HepG2 (cell line): ENCODE measurements around the gene DQX1. TPM values are rescaled to one million over a fixed set of nuclear protein-coding genes. Genes with fewer than 3 reads are reported as not detected.

Experiments used
- ATF3 ChIP-seq: sonication (generic); formaldehyde crosslinking; IDR thresholded peaks from 2 replicates; pipeline ENCODE4 v1.4.0; 2020; ENCODE audit warnings: missing genetic modification reagents
- CBX2 ChIP-seq, 2 experiments: fragments of 200-600 bp in 1 of 2; sonication (generic); formaldehyde crosslinking in 1 of 2; IDR thresholded peaks; 2 replicates each; pipeline versions ENCODE4 v1.7.0 to v1.8.1; 2018 to 2022; ENCODE audit warnings: low read depth in 2 of 2, low read length in 1 of 2, mild to moderate bottlenecking in 1 of 2, missing genetic modification reagents in 1 of 2
- CEBPG ChIP-seq: IDR thresholded peaks from 2 replicates; pipeline ENCODE4 v1.6.1; 2016
- CREB1 ChIP-seq, 2 experiments: fragments of 450-650 bp in 1 of 2; IDR thresholded peaks; 2 replicates each; pipeline ENCODE4 v1.6.1; 2016 to 2017; ENCODE audit warnings: control low read depth in 1 of 2, mild to moderate bottlenecking in 1 of 2, missing compliant biosample characterization in 1 of 2, missing genetic modification characterization in 1 of 2
- HNRNPH1 ChIP-seq: fragments of 200-400 bp; formaldehyde crosslinking; optimal IDR thresholded peaks from 2 replicates; pipeline ENCODE3; 2017; ENCODE audit warnings: mild to moderate bottlenecking, low read depth, low read length
- RXRB ChIP-seq: IDR thresholded peaks from 2 replicates; pipeline ENCODE4 v1.6.1; 2016; ENCODE audit warnings: borderline replicate concordance, missing genetic modification reagents, missing compliant biosample characterization
- SCMH1 ChIP-seq: sonication (generic); formaldehyde crosslinking; IDR thresholded peaks from 2 replicates; pipeline ENCODE4 v1.9.0; 2021; ENCODE audit warnings: missing genetic modification reagents, mild to moderate bottlenecking, borderline replicate concordance
- ZBTB21 ChIP-seq: sonication (generic); formaldehyde crosslinking; IDR thresholded peaks from 2 replicates; pipeline ENCODE4 v1.4.0; 2020; ENCODE audit warnings: missing genetic modification reagents
- ZNF143 ChIP-seq: sonication (generic); formaldehyde crosslinking; IDR thresholded peaks from 2 replicates; pipeline ENCODE4 v1.4.0; 2020; ENCODE audit warnings: missing genetic modification reagents
- ZNF703 ChIP-seq: sonication (generic); formaldehyde crosslinking; IDR thresholded peaks from 2 replicates; pipeline ENCODE4 v1.5.1; 2020; ENCODE audit warnings: missing genetic modification reagents, mild to moderate bottlenecking, moderate library complexity, borderline replicate concordance
- polyA plus RNA-seq, 8 experiments: library from polyadenylated mRNA; depleted of rRNA in 3 of 8; stranded (reverse) in 7 of 8; unstranded in 1 of 8; fragments of >200 nt; fragmentation: Illumina TruSeq in 4 of 8; extraction: Trizol in 4 of 8; gene quantifications; 2 replicates each; pipeline versions ENCODE4 v1.2.1 to v1.2.3, GENCODE V29; 2011 to 2016; ENCODE audit warnings: low read depth in 4 of 8, missing spikeins in 1 of 8, mixed read lengths in 1 of 8; ENCODE audit not compliant: insufficient read depth in 1 of 8
- total RNA-seq, 5 experiments: library from RNA; depleted of rRNA; stranded (reverse); fragments of >200 nt; fragmentation: Illumina TruSeq; extraction: Trizol; gene quantifications; 2 replicates each; pipeline ENCODE4 v1.2.3, GENCODE V29; 2016; ENCODE audit warnings: low read depth in 1 of 5
- TF ChIP-seq, protein P1 (sequence below): IDR thresholded peaks from 2 replicates; pipeline ENCODE4 v1.6.1; 2016
- TF ChIP-seq, protein P2 (sequence below): sonication (generic); formaldehyde crosslinking; IDR thresholded peaks from 2 replicates; pipeline ENCODE4 v1.5.0; 2020; ENCODE audit warnings: mild to moderate bottlenecking, missing genetic modification reagents, moderate library complexity
- TF ChIP-seq, protein P3 (sequence below): sonication (generic); formaldehyde crosslinking; IDR thresholded peaks from 2 replicates; pipeline ENCODE4; 2020; ENCODE audit warnings: missing genetic modification reagents, mild to moderate bottlenecking, borderline replicate concordance
- TF ChIP-seq, protein P4 (sequence below): sonication (generic); formaldehyde crosslinking; IDR thresholded peaks from 2 replicates; pipeline ENCODE4 v1.5.1; 2020; ENCODE audit warnings: mild to moderate bottlenecking, missing genetic modification reagents, moderate library complexity
- TF ChIP-seq, protein P5 (sequence below): sonication (generic); formaldehyde crosslinking; IDR thresholded peaks from 2 replicates; pipeline ENCODE4 v1.8.1; 2023; ENCODE audit warnings: mild to moderate bottlenecking, inconsistent platforms, moderate library complexity, missing genetic modification reagents, borderline replicate concordance

The DQX1 gene
- total and polyA plus RNA-seq, 2 of the 13 experiments (the other 11 are each of a cell fraction or from before 2014, with no cell fraction given): 27.6 to 89.8 TPM

DNA sequence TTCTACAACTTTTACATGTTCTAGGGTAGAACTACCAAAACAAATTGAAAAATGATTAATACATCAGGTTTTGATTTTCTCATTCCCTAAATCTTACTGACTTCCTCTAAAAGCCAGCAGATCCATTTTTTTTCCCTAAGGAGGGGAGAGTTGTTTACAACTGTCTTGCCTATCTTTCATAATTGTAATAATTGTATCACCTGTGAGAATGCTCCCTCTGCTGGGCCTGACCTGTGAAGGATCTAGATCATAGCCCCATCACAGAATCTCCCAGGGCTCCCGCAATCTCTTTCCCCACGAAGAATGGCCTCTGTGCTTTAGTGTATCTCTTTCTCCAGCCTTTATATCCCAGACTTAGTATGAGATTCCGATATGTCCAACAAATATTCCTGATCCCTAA, 18.6 kb upstream of the DQX1 start (continued):
- TF ChIP-seq, protein P1, sequence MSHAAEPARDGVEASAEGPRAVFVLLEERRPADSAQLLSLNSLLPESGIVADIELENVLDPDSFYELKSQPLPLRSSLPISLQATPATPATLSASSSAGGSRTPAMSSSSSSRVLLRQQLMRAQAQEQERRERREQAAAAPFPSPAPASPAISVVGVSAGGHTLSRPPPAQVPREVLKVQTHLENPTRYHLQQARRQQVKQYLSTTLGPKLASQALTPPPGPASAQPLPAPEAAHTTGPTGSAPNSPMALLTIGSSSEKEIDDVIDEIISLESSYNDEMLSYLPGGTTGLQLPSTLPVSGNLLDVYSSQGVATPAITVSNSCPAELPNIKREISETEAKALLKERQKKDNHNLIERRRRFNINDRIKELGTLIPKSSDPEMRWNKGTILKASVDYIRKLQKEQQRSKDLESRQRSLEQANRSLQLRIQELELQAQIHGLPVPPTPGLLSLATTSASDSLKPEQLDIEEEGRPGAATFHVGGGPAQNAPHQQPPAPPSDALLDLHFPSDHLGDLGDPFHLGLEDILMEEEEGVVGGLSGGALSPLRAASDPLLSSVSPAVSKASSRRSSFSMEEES (CRISPR knock-in tag): no peak
- TF ChIP-seq HNRNPH1 (no peak), ZNF703 (CRISPR knock-in tag) (no peak), CREB1 (IDR thresholded peaks at IDR 0.05) (no peak), CREB1 (CRISPR knock-in tag; IDR thresholded peaks at IDR 0.05) (no peak), SCMH1 (CRISPR knock-in tag) (no peak), ZNF143 (CRISPR knock-in tag) (no peak), CEBPG (peak; percentile 13; the same call in 1 of the 2 replicates), CBX2 (IDR thresholded peaks at IDR 0.05; ENCODE audit: low read depth, low read length) (no peak), CBX2 (CRISPR knock-in tag; IDR thresholded peaks at IDR 0.05; ENCODE audit: low read depth) (no peak), ATF3 (CRISPR knock-in tag) (no peak), ZBTB21 (CRISPR knock-in tag) (no peak), RXRB (CRISPR knock-in tag) (no peak)
- TF ChIP-seq, protein P2, sequence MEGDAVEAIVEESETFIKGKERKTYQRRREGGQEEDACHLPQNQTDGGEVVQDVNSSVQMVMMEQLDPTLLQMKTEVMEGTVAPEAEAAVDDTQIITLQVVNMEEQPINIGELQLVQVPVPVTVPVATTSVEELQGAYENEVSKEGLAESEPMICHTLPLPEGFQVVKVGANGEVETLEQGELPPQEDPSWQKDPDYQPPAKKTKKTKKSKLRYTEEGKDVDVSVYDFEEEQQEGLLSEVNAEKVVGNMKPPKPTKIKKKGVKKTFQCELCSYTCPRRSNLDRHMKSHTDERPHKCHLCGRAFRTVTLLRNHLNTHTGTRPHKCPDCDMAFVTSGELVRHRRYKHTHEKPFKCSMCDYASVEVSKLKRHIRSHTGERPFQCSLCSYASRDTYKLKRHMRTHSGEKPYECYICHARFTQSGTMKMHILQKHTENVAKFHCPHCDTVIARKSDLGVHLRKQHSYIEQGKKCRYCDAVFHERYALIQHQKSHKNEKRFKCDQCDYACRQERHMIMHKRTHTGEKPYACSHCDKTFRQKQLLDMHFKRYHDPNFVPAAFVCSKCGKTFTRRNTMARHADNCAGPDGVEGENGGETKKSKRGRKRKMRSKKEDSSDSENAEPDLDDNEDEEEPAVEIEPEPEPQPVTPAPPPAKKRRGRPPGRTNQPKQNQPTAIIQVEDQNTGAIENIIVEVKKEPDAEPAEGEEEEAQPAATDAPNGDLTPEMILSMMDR (CRISPR knock-in tag): peak; percentile 57
- TF ChIP-seq, protein P3, sequence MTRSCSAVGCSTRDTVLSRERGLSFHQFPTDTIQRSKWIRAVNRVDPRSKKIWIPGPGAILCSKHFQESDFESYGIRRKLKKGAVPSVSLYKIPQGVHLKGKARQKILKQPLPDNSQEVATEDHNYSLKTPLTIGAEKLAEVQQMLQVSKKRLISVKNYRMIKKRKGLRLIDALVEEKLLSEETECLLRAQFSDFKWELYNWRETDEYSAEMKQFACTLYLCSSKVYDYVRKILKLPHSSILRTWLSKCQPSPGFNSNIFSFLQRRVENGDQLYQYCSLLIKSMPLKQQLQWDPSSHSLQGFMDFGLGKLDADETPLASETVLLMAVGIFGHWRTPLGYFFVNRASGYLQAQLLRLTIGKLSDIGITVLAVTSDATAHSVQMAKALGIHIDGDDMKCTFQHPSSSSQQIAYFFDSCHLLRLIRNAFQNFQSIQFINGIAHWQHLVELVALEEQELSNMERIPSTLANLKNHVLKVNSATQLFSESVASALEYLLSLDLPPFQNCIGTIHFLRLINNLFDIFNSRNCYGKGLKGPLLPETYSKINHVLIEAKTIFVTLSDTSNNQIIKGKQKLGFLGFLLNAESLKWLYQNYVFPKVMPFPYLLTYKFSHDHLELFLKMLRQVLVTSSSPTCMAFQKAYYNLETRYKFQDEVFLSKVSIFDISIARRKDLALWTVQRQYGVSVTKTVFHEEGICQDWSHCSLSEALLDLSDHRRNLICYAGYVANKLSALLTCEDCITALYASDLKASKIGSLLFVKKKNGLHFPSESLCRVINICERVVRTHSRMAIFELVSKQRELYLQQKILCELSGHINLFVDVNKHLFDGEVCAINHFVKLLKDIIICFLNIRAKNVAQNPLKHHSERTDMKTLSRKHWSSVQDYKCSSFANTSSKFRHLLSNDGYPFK (CRISPR knock-in tag): no peak
- TF ChIP-seq, protein P4, sequence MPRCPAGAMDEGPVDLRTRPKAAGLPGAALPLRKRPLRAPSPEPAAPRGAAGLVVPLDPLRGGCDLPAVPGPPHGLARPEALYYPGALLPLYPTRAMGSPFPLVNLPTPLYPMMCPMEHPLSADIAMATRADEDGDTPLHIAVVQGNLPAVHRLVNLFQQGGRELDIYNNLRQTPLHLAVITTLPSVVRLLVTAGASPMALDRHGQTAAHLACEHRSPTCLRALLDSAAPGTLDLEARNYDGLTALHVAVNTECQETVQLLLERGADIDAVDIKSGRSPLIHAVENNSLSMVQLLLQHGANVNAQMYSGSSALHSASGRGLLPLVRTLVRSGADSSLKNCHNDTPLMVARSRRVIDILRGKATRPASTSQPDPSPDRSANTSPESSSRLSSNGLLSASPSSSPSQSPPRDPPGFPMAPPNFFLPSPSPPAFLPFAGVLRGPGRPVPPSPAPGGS (CRISPR knock-in tag): no peak
- TF ChIP-seq, protein P5, sequence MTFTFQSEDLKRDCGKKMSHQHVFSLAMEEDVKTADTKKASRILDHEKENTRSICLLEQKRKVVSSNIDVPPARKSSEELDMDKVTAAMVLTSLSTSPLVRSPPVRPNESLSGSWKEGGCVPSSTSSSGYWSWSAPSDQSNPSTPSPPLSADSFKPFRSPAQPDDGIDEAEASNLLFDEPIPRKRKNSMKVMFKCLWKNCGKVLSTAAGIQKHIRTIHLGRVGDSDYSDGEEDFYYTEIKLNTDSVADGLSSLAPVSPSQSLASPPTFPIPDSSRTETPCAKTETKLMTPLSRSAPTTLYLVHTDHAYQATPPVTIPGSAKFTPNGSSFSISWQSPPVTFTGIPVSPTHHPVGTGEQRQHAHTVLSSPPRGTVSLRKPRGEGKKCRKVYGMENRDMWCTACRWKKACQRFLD (CRISPR knock-in tag): no peak
- TF ChIP-seq, all 625 proteins: peak for 7
